Activated CD4-positive, alpha-beta memory T cell treated with anti-CD3 and anti-CD28 coated beads for 36 hours (primary cell): ENCODE results near the gene RPAP3. TPM values are rescaled to one million over a fixed set of nuclear protein-coding genes. Genes with fewer than 3 reads are reported as not detected.

Source experiments
- CTCF ChIA-PET: fragments of 350-600 bp; sonication (Branson Sonifier 250); formaldehyde crosslinking; loops from one replicate; lab custom pipeline; 2021; ENCODE audit warnings: antibody characterized with exemption, inconsistent platforms; lab: Charles Lee
- POLR2A ChIA-PET: fragments of 350-600 bp; sonication (Branson Sonifier 250); formaldehyde crosslinking; loops from one replicate; lab custom pipeline; 2021; ENCODE audit warnings: antibody characterized with exemption; lab: Charles Lee
- DNase-seq: peaks from one replicate; pipeline ENCODE4 v3.0.0-alpha.2; 2020
- H3K27ac Mint-ChIP-seq: one replicate; pipeline ENCODE4 v1.8.0; 2021; ENCODE audit warnings: mixed read lengths
- H3K27me3 Mint-ChIP-seq: one replicate; pipeline ENCODE4 v1.8.0; 2021; ENCODE audit warnings: mixed read lengths
- H3K36me3 Mint-ChIP-seq: one replicate; pipeline ENCODE4 v1.8.0; 2021; ENCODE audit warnings: mixed read lengths
- H3K4me1 Mint-ChIP-seq: one replicate; pipeline ENCODE4 v1.8.0; 2021; ENCODE audit warnings: low read depth, mixed read lengths
- H3K4me3 Mint-ChIP-seq: one replicate; pipeline ENCODE4 v1.8.0; 2021; ENCODE audit warnings: mild to moderate bottlenecking, mixed read lengths
- H3K9me3 Mint-ChIP-seq: one replicate; pipeline ENCODE4 v1.8.0; 2021; ENCODE audit warnings: mixed read lengths
- intact Hi-C: fragments of 100-400 bp; cut with micrococcal nuclease; formaldehyde crosslinking; loops from one replicate; pipeline ENCODE4 v1.15.1; 2023
- total RNA-seq, 2 experiments: library from RNA; stranded (reverse); gene quantifications; one replicate each; pipeline ENCODE4 v1.2.3, GENCODE V29; 2021

RPAP3 gene, protein sequence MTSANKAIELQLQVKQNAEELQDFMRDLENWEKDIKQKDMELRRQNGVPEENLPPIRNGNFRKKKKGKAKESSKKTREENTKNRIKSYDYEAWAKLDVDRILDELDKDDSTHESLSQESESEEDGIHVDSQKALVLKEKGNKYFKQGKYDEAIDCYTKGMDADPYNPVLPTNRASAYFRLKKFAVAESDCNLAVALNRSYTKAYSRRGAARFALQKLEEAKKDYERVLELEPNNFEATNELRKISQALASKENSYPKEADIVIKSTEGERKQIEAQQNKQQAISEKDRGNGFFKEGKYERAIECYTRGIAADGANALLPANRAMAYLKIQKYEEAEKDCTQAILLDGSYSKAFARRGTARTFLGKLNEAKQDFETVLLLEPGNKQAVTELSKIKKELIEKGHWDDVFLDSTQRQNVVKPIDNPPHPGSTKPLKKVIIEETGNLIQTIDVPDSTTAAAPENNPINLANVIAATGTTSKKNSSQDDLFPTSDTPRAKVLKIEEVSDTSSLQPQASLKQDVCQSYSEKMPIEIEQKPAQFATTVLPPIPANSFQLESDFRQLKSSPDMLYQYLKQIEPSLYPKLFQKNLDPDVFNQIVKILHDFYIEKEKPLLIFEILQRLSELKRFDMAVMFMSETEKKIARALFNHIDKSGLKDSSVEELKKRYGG
- 10 to 100 TPM; 49.4 to 50.2 TPM for total RNA-seq

DNA sequence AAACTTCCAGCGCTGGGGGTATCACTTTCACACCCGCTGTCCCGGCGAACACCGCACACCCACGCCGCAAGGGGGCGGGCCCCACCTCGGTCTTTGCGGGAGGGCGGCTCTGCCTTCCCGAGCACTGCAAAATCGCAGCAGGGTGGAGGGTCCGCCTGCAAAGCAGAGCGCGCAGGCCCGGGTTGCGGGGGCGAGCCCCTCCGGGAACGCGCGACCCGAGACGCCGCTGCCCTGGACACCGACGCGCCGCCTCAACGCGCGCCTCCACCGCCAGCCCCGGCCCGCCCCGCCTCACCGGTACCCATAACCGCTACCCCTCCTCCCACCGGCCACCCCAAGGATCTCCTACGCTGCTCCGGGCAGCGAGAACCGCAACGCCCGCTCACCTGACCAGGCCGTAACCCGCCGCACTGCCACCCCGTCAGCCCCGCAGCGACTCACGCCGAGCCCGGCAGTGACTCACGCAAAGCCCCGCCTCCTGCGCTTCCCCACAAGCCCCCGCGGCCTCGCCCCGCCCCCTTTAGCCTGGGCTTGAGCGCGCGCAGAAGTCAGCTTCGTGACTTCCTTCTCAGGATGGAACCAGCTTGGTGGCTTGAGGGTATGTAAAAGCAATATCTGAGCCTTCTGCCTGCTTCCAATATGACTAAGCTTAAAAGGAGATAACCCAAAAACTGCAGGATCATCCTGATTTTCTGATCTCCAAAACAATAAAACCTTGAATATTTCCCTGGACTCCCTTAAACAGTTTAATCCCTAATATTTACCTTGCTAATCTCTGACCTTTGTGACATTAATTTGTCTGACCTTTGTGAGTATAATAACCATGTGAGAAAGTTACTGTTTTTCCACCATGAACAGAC lies at the start of gene RPAP3:
Gene RPAP3 (minus strand): TSS at position 465 of the 860 bp plus-strand sequence. CDS start 3,190 bp downstream, outside the sequence.
- POLR2A ChIA-PET: interaction anchor here (0.7 to 2.4 kb wide), 12 partner anchors 50 to 626 kb away, joined by 3 to 10 read pairs (median 4); partner anchors contain the start of genes AMIGO2, ASB8, PCED1B and SENP1
- peaks cover 12% of the 10 kb centered on the region for H3K36me3 Mint-ChIP-seq

GRCh38 chr12:47754881-47755280 lies 49.1 kb upstream of the RPAP3 start:
- CTCF ChIA-PET: interaction anchor here (0.6 to 14.4 kb wide), 17 partner anchors 12 to 722 kb away, joined by 3 to 361 read pairs (median 5); partner anchors contain the start of genes SLC48A1 and TMEM106C
- H3K4me3 Mint-ChIP-seq: no peak overlapping the region
- POLR2A ChIA-PET: interaction anchor here (0.8 to 2.5 kb wide), 6 partner anchors 11 to 78 kb away, joined by 3 to 16 read pairs (median 7); no protein-coding TSS in a partner anchor
- intact Hi-C loops: loop anchor here (2.0 to 5.0 kb wide), 2 partner anchors 48 to 82 kb away; partner anchors contain the start of gene RPAP3
- no peaks in the 10 kb centered on the region for H3K9me3 Mint-ChIP-seq
- H3K4me1 Mint-ChIP-seq: peaks cover 45% of the 10 kb centered on the region
- no peaks in the 10 kb centered on the region for H3K27me3 Mint-ChIP-seq
- peak; percentile 34 for DNase-seq
- peak overlapping the region; percentile 53 for H3K27ac Mint-ChIP-seq
- H3K36me3 Mint-ChIP-seq: no peaks in the 10 kb centered on the region

More for the DNA sequence above, at the start of gene RPAP3:
- peak within 1 kb of the TSS; percentile 96 for H3K4me3 Mint-ChIP-seq
- H3K9me3 Mint-ChIP-seq: no peaks in the 10 kb centered on the region
- H3K27me3 Mint-ChIP-seq: no peaks in the 10 kb centered on the region
- peak within 1 kb of the TSS; percentile 95 for H3K27ac Mint-ChIP-seq
- CTCF ChIA-PET: interaction anchor here (0.6 to 1.5 kb wide), 11 partner anchors 10 to 672 kb away, joined by 3 to 10 read pairs (median 3); partner anchors contain the start of genes AMIGO2 and PCED1B
- peaks cover 50% of the 10 kb centered on the region for H3K4me1 Mint-ChIP-seq
- peak; percentile 99 for DNase-seq
- intact Hi-C loops: loop anchor here (1.0 to 10.0 kb wide), 10 partner anchors 49 to 1438 kb away; partner anchors contain the start of genes CCDC184, SENP1, SLC38A1 and SLC38A2

DNA sequence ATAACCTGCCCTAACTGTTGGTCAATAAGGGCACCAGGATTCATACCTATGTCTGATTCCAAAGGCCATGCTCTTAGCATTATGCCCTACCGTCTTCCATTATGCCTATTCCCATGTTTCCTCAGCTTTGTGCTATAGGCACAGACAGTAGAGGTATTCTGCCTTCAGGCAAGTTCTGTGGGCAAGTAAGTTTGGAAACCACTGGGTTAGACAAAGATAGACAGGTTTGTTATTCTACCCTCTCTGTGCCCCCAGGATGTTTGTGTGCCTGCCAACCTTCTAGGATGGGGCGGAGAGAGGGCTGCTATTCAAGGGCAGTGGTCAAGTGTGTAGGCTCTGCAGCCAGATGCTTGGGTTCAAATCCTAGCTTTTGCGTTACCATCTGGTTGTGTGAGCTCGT lies 48.3 kb upstream of the RPAP3 start:
- H3K27me3 Mint-ChIP-seq: no peaks in the 10 kb centered on the region
- ChIA-PET CTCF (interaction anchor here (1.5 to 14.4 kb wide), 6 partner anchors 11 to 209 kb away, joined by 3 to 361 read pairs (median 14); partner anchors contain the start of genes SLC48A1 and TMEM106C), POLR2A (interaction anchor here (2.5 kb wide), 1 partner anchor 13 kb away, joined by 9 read pairs; no protein-coding TSS in a partner anchor)
- H3K36me3 Mint-ChIP-seq: no peaks in the 10 kb centered on the region
- no peak overlapping the region for H3K4me3 Mint-ChIP-seq
- peaks cover 43% of the 10 kb centered on the region for H3K4me1 Mint-ChIP-seq
- DNase-seq: no peak
- intact Hi-C loops: loop anchor here (2.0 kb wide), 1 partner anchor 47 kb away; the partner anchor contains the start of gene RPAP3
- H3K27ac Mint-ChIP-seq: no peak overlapping the region
- no peaks in the 10 kb centered on the region for H3K9me3 Mint-ChIP-seq

GRCh38 chr12:47753021-47754001 lies 47.5 kb upstream of the RPAP3 start:
- Mint-ChIP-seq H3K4me3 (no peak overlapping the region), H3K27ac (no peak overlapping the region)
- CTCF ChIA-PET: interaction anchor here (3.0 to 14.4 kb wide), 4 partner anchors 10 to 85 kb away, joined by 13 to 361 read pairs (median 70); partner anchors contain the start of gene SLC48A1

DNA sequence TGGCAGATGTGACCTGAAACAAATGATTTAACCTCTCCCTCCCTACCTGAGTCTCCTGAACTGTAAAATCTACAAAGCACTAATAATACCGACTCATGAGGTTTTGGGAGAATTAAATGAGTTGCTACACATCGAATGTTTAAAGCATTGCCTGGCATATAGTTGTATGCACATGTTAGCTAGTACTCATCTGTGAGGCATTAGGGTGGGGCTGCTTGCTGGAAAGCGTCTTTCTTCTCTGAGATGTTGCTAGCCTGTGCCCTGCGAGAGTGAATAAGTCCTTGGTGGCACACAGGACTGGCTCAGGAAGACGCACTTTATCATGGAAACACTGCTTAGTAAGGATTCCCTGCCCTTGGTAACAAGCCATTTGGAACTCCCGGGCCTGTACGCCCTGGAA lies 46.7 kb upstream of the RPAP3 start:
- no peak for DNase-seq
- H3K27me3 Mint-ChIP-seq: no peaks in the 10 kb centered on the region
- CTCF ChIA-PET: interaction anchor here (0.9 to 14.4 kb wide), 3 partner anchors 9 to 86 kb away, joined by 3 to 361 read pairs (median 6); no protein-coding TSS in a partner anchor
- POLR2A ChIA-PET: no interaction called here
- intact Hi-C loops: no loop called here
- H3K4me3 Mint-ChIP-seq: no peak overlapping the region
- no peaks in the 10 kb centered on the region for H3K36me3 Mint-ChIP-seq
- H3K4me1 Mint-ChIP-seq: peaks cover 35% of the 10 kb centered on the region
- H3K9me3 Mint-ChIP-seq: no peaks in the 10 kb centered on the region
- H3K27ac Mint-ChIP-seq: no peak overlapping the region

More at GRCh38 chr12:47753021-47754001, 47.5 kb upstream of the RPAP3 start:
- no peaks in the 10 kb centered on the region for H3K9me3 Mint-ChIP-seq
- POLR2A ChIA-PET: no interaction called here
- DNase-seq: no peak
- no peaks in the 10 kb centered on the region for H3K36me3 Mint-ChIP-seq
- intact Hi-C loops: loop anchor here (2.0 kb wide), 1 partner anchor 47 kb away; the partner anchor contains the start of gene RPAP3
- H3K4me1 Mint-ChIP-seq: peaks cover 39% of the 10 kb centered on the region
- no peaks in the 10 kb centered on the region for H3K27me3 Mint-ChIP-seq

DNA sequence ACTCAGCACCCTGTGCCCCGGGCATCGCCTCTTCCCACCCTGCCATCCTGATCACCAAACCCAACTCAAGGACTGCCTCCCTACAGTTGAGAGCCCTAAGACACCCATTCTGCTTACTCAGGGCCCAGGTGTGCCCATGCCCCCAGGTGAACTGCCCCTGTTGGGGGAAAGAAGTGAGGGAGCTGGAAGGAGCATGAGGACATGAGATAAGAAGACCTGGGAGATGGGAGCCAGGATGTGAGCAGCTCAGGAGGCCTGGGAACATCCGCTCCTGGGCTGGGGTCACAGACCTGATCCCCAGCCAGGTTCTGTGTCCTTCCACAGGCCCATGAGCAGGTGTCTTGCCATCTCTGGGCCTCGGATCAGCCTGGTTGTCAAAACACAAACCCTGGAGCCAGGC lies 46.3 kb upstream of the RPAP3 start:
- ChIA-PET POLR2A (no interaction called here), CTCF (interaction anchor here (0.9 to 14.4 kb wide), 3 partner anchors 9 to 86 kb away, joined by 3 to 361 read pairs (median 6); no protein-coding TSS in a partner anchor)
- no peak for DNase-seq
- intact Hi-C loops: no loop called here
- Mint-ChIP-seq H3K36me3 (no peaks in the 10 kb centered on the region), H3K27ac (no peak overlapping the region), H3K9me3 (no peaks in the 10 kb centered on the region), H3K4me3 (no peak overlapping the region), H3K27me3 (no peaks in the 10 kb centered on the region), H3K4me1 (peaks cover 31% of the 10 kb centered on the region)

GRCh38 chr12:47751561-47751960 lies 45.7 kb upstream of the RPAP3 start:
- intact Hi-C loops: no loop called here
- no peak overlapping the region for H3K27ac Mint-ChIP-seq
- POLR2A ChIA-PET: no interaction called here

DNA sequence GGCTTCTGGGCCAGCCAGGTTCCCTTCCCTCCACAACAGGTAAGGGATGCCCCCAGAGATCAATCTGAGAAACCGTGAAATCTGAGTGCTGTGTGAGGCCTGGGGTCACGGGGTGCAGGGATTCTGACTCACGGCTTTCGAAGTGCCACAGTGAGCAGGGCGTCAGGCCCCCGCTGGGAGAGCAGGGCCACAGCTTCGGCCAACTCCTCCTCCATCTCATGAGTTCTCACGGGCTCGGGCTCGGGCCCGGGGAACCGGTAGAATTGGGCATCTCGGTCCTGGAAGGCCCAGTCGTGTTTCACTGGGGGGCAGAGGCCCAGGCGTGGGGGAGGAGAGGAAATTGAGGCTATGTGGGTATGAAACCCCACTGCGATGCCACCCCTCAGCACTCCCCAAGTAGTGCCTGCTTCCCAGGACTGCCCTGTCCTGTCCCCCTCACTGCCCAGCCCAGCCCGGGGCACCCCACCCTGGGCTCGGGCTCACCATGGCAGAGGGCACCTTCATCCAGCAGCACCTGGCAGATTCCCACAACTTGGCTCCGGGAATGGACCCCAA lies 45.2 kb upstream of the RPAP3 start:
- ChIA-PET CTCF (interaction anchor here (1.0 to 14.4 kb wide), 3 partner anchors 8 to 87 kb away, joined by 4 to 361 read pairs (median 6); no protein-coding TSS in a partner anchor), POLR2A (no interaction called here)
- Mint-ChIP-seq H3K4me1 (peaks cover 21% of the 10 kb centered on the region), H3K27ac (no peak overlapping the region), H3K9me3 (no peaks in the 10 kb centered on the region), H3K27me3 (no peaks in the 10 kb centered on the region), H3K36me3 (no peaks in the 10 kb centered on the region), H3K4me3 (no peak overlapping the region)
- intact Hi-C loops: no loop called here
- DNase-seq: no peak

More at GRCh38 chr12:47751561-47751960, 45.7 kb upstream of the RPAP3 start:
- no peaks in the 10 kb centered on the region for H3K36me3 Mint-ChIP-seq
- no peak for DNase-seq
- peaks cover 27% of the 10 kb centered on the region for H3K4me1 Mint-ChIP-seq
- H3K27me3 Mint-ChIP-seq: no peaks in the 10 kb centered on the region
- H3K9me3 Mint-ChIP-seq: no peaks in the 10 kb centered on the region
- H3K4me3 Mint-ChIP-seq: no peak overlapping the region
- CTCF ChIA-PET: interaction anchor here (0.9 to 14.4 kb wide), 3 partner anchors 8 to 87 kb away, joined by 3 to 361 read pairs (median 6); no protein-coding TSS in a partner anchor

DNA sequence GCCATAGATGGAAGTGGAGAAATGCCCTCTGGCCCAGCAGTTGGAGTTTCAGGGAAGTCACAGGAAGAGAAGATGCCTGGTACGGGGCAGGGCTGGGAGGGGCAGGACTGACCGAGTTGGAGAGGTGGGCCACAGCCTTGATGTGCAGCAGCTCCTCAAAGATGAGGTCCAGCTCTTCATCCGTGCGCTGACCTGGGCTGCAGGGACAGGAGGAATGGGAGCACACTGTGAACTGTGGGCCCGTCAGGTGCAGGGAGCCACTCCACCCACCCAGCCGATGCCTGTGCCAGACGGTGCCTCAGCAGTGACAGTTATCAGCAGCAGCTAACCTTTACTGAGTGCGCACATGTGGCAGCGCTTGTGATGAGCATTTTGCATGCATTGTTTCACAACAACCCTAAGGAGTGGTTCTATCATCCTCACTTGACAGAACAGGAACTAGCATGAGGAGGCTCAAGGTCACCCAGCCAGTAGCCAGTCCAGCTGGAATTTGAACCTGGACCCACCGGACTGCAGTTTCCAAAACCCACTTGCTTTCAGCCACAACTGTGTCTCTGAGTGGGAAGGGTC lies 44.5 kb upstream of the RPAP3 start:
- POLR2A ChIA-PET: no interaction called here
- no peak overlapping the region for H3K4me3 Mint-ChIP-seq
- CTCF ChIA-PET: interaction anchor here (1.0 to 14.4 kb wide), 2 partner anchors 7 to 17 kb away, joined by 4 to 361 read pairs; no protein-coding TSS in a partner anchor
- H3K9me3 Mint-ChIP-seq: no peaks in the 10 kb centered on the region
- H3K27me3 Mint-ChIP-seq: no peaks in the 10 kb centered on the region
- intact Hi-C loops: no loop called here
- no peak overlapping the region for H3K27ac Mint-ChIP-seq
- no peak for DNase-seq
- H3K4me1 Mint-ChIP-seq: peaks cover 15% of the 10 kb centered on the region
- no peaks in the 10 kb centered on the region for H3K36me3 Mint-ChIP-seq
